GM12872 (cell line): ENCODE results near the gene COPS9.

Experiments used
- CTCF ChIP-seq: IDR thresholded peaks from 3 replicates; pipeline ENCODE4 v1.5.1; 2011; ENCODE audit warnings: low read depth, mild to moderate bottlenecking, low read length, moderate library complexity; ENCODE audit not compliant: insufficient read depth

COPS9 gene

GRCh38 chr2:240098349-240098748, 37.8 kb downstream of the COPS9 start:
- no peak for TF ChIP-seq CTCF

- TF ChIP-seq CTCF: no peak
Measured at GRCh38 chr2:240095556-240096523, 40.3 kb downstream of the COPS9 start.

- TF ChIP-seq CTCF: no peak
Measured at GRCh38 chr2:240089306-240089705, 46.8 kb downstream of the COPS9 start.

DNA sequence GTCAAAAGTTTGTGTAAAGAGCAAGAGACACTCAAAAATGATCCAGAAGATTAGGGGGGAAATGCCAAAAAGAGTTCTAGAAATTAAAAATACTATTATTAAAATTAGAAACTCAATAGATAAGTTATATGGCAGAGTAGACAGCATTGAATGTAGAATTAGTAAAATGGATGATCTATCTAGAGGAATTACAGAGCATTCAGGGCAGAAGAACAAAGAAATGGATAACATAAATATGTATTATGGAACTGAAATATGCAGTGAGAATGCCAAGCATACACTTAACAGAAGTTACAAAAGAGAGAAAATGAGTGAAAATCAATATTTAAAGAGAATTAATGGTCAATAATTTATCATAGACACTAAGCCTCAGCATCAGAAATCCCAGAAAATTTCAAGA, 49.5 kb downstream of the COPS9 start:
- no peak for TF ChIP-seq CTCF
